SK-N-SH treated with all-trans-retinoic acid at 6 μM for 48 hours (cell line): ENCODE results near the gene TMEM147.

ENCODE experiments used
- ATAC-seq: fragments of 200-7000 bp; cut with Tn5 transposase; 3 replicates; pipeline ENCODE4 v1.9.1; 2020; ENCODE audit warnings: mild to moderate bottlenecking, moderate library complexity
- ARNTL ChIP-seq: fragments of 450-650 bp; formaldehyde crosslinking; IDR thresholded peaks from 2 replicates; pipeline ENCODE4 v1.5.0; 2020; ENCODE audit warnings: low read depth, mild to moderate bottlenecking, moderate library complexity, borderline replicate concordance
- BACH2 ChIP-seq: fragments of 250-450 bp; sonication (Bioruptor Pico); IDR thresholded peaks from 2 replicates; pipeline ENCODE4 v1.9.0; 2021; ENCODE audit warnings: mild to moderate bottlenecking, borderline replicate concordance
- CSDC2 ChIP-seq: fragments of 250-450 bp; sonication (Bioruptor Pico); IDR thresholded peaks from 2 replicates; pipeline ENCODE4 v1.5.0; 2020; ENCODE audit warnings: mild to moderate bottlenecking, moderate library complexity
- ESRRG ChIP-seq: fragments of 250-450 bp; sonication (Bioruptor Pico); IDR thresholded peaks from 2 replicates; pipeline ENCODE4 v1.6.1; 2021; ENCODE audit warnings: mild to moderate bottlenecking
- GLIS3 ChIP-seq: fragments of 250-450 bp; sonication (Bioruptor Pico); IDR thresholded peaks from 2 replicates; pipeline ENCODE4 v1.5.0; 2020; ENCODE audit warnings: mild to moderate bottlenecking, moderate library complexity
- ISL1 ChIP-seq: fragments of 250-450 bp; sonication (Bioruptor Pico); IDR thresholded peaks from 2 replicates; pipeline ENCODE4 v2.1.2; 2022; ENCODE audit warnings: mild to moderate bottlenecking, moderate library complexity
- OSR1 ChIP-seq: fragments of 250-450 bp; sonication (Bioruptor Pico); IDR thresholded peaks from 2 replicates; pipeline ENCODE4 v1.8.0; 2022; ENCODE audit warnings: moderate library complexity, mild to moderate bottlenecking, inconsistent platforms
- PATZ1 ChIP-seq: fragments of 250-450 bp; sonication (Bioruptor Pico); IDR thresholded peaks from 2 replicates; pipeline ENCODE4 v1.8.0; 2020; ENCODE audit warnings: mild to moderate bottlenecking, moderate library complexity, borderline replicate concordance
- POU6F1 ChIP-seq: fragments of 250-450 bp; sonication (Bioruptor Pico); IDR thresholded peaks from 2 replicates; pipeline ENCODE4 v1.8.0; 2021; ENCODE audit warnings: low read depth, mild to moderate bottlenecking, moderate library complexity, borderline replicate concordance
- PPARA ChIP-seq: fragments of 250-450 bp; sonication (Bioruptor Pico); IDR thresholded peaks from 2 replicates; pipeline ENCODE4 v1.5.0; 2020; ENCODE audit warnings: mild to moderate bottlenecking, borderline replicate concordance
- SNAI2 ChIP-seq: fragments of 250-450 bp; sonication (Bioruptor Pico); IDR thresholded peaks from 2 replicates; pipeline ENCODE4 v1.5.0; 2020; ENCODE audit warnings: mild to moderate bottlenecking, moderate library complexity
- TCF4 ChIP-seq: fragments of 250-450 bp; sonication (Bioruptor Pico); IDR thresholded peaks from 2 replicates; pipeline ENCODE4 v1.8.0; 2021; ENCODE audit warnings: mild to moderate bottlenecking, moderate library complexity, borderline replicate concordance
- TOX ChIP-seq: fragments of 250-450 bp; sonication (Bioruptor Pico); IDR thresholded peaks from 2 replicates; pipeline ENCODE4 v1.8.0; 2021; ENCODE audit warnings: mild to moderate bottlenecking, moderate library complexity, borderline replicate concordance
- ZFP3 ChIP-seq: fragments of 250-450 bp; sonication (Bioruptor Pico); IDR thresholded peaks from 2 replicates; pipeline ENCODE4 v1.5.0; 2020; ENCODE audit warnings: mild to moderate bottlenecking, moderate library complexity
- ZFP30 ChIP-seq: fragments of 450-650 bp; formaldehyde crosslinking; IDR thresholded peaks from 2 replicates; pipeline ENCODE4 v1.5.0; 2022; ENCODE audit warnings: mild to moderate bottlenecking, moderate library complexity
- ZNF70 ChIP-seq: fragments of 450-650 bp; formaldehyde crosslinking; IDR thresholded peaks from 2 replicates; pipeline ENCODE4 v1.5.0; 2020; ENCODE audit warnings: mild to moderate bottlenecking, moderate library complexity
- ZNF8 ChIP-seq: fragments of 450-650 bp; formaldehyde crosslinking; IDR thresholded peaks from 2 replicates; pipeline ENCODE4 v1.5.0; 2020; ENCODE audit warnings: mild to moderate bottlenecking, moderate library complexity
- TF ChIP-seq, protein P1 (sequence below): fragments of 250-450 bp; sonication (Bioruptor Pico); IDR thresholded peaks from 2 replicates; pipeline ENCODE4 v1.5.1; 2020; ENCODE audit warnings: low read depth, mild to moderate bottlenecking, moderate library complexity
- TF ChIP-seq, protein P2 (sequence below): fragments of 250-450 bp; sonication (Bioruptor Pico); IDR thresholded peaks from 2 replicates; pipeline ENCODE4 v1.5.0; 2020; ENCODE audit warnings: mild to moderate bottlenecking, moderate library complexity
- TF ChIP-seq, protein P3 (sequence below): fragments of 250-450 bp; sonication (Bioruptor Pico); IDR thresholded peaks from 2 replicates; pipeline ENCODE4 v1.5.1; 2021; ENCODE audit warnings: mild to moderate bottlenecking, moderate library complexity

The TMEM147 gene

GRCh38 chr19:35563207-35563829, 17.9 kb downstream of the TMEM147 start, which contains the start of gene ATP4A (continued):
- no peak for TF ChIP-seq PPARA (CRISPR knock-in tag)
- TF ChIP-seq ZNF70 (CRISPR knock-in tag): no peak
- TF ChIP-seq ZFP30 (CRISPR knock-in tag): no peak
- TF ChIP-seq CSDC2: no peak
- TF ChIP-seq, all 23 proteins: peak for 0

DNA sequence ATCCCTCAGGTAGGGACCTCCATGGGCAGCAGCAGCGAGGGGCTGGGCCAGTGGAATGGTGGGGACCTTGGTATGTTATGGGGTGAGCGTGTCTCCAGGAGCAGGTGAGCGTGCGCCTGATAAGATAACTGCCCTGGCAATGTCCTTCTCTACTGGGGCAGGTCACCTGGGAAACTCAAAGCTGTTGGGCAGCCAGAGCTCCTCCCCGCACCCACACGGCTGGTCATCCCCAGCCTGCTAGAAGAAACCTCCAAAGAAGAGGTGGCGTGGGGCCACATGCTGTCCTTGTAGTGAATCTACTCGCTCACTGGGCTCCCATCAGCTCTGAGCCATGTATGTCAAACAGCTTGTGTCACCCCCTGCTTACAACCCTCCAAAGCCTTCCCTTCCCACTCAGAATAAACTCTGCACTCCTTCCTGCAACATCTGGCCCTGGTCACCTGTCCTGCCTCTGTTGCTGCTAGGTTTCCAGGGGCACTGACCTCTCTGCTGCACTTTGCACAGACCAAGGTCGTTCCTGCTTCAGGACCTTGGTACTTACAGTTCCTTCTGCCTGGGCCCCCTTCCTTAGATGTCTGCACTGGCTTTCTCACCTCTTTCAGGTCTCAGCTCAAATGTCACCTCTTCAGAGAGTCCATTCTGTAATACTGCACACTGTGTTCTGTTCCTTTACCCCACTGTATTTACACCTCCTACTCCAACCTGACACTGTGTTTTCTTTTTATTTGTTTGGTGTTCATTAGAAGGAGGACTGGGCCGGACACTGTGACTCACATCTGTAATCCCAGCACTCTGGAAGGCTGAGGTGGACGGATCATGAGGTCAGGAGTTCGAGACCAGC, 19.8 kb downstream of the TMEM147 start:
- ATAC-seq: no peak
- TF ChIP-seq SNAI2 (CRISPR knock-in tag): no peak
- no peak for TF ChIP-seq ISL1 (CRISPR knock-in tag)
- TF ChIP-seq OSR1 (CRISPR knock-in tag): no peak
- no peak for TF ChIP-seq ZFP3 (CRISPR knock-in tag)
- no peak for TF ChIP-seq TOX
- TF ChIP-seq ZNF8 (CRISPR knock-in tag): no peak
- TF ChIP-seq PPARA (CRISPR knock-in tag): no peak
- TF ChIP-seq ZNF70 (CRISPR knock-in tag): no peak
- TF ChIP-seq, protein P1, sequence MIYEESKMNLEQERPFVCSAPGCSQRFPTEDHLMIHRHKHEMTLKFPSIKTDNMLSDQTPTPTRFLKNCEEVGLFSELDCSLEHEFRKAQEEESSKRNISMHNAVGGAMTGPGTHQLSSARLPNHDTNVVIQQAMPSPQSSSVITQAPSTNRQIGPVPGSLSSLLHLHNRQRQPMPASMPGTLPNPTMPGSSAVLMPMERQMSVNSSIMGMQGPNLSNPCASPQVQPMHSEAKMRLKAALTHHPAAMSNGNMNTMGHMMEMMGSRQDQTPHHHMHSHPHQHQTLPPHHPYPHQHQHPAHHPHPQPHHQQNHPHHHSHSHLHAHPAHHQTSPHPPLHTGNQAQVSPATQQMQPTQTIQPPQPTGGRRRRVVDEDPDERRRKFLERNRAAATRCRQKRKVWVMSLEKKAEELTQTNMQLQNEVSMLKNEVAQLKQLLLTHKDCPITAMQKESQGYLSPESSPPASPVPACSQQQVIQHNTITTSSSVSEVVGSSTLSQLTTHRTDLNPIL (CRISPR knock-in tag): no peak
- TF ChIP-seq POU6F1 (CRISPR knock-in tag): no peak
- no peak for TF ChIP-seq BACH2
- TF ChIP-seq, protein P2, sequence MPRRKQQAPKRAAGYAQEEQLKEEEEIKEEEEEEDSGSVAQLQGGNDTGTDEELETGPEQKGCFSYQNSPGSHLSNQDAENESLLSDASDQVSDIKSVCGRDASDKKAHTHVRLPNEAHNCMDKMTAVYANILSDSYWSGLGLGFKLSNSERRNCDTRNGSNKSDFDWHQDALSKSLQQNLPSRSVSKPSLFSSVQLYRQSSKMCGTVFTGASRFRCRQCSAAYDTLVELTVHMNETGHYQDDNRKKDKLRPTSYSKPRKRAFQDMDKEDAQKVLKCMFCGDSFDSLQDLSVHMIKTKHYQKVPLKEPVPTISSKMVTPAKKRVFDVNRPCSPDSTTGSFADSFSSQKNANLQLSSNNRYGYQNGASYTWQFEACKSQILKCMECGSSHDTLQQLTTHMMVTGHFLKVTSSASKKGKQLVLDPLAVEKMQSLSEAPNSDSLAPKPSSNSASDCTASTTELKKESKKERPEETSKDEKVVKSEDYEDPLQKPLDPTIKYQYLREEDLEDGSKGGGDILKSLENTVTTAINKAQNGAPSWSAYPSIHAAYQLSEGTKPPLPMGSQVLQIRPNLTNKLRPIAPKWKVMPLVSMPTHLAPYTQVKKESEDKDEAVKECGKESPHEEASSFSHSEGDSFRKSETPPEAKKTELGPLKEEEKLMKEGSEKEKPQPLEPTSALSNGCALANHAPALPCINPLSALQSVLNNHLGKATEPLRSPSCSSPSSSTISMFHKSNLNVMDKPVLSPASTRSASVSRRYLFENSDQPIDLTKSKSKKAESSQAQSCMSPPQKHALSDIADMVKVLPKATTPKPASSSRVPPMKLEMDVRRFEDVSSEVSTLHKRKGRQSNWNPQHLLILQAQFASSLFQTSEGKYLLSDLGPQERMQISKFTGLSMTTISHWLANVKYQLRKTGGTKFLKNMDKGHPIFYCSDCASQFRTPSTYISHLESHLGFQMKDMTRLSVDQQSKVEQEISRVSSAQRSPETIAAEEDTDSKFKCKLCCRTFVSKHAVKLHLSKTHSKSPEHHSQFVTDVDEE (CRISPR knock-in tag): no peak
- no peak for TF ChIP-seq TCF4
- TF ChIP-seq, protein P3, sequence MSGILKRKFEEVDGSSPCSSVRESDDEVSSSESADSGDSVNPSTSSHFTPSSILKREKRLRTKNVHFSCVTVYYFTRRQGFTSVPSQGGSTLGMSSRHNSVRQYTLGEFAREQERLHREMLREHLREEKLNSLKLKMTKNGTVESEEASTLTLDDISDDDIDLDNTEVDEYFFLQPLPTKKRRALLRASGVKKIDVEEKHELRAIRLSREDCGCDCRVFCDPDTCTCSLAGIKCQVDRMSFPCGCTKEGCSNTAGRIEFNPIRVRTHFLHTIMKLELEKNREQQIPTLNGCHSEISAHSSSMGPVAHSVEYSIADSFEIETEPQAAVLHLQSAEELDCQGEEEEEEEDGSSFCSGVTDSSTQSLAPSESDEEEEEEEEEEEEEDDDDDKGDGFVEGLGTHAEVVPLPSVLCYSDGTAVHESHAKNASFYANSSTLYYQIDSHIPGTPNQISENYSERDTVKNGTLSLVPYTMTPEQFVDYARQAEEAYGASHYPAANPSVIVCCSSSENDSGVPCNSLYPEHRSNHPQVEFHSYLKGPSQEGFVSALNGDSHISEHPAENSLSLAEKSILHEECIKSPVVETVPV (CRISPR knock-in tag): no peak
- TF ChIP-seq ESRRG (CRISPR knock-in tag): no peak
- TF ChIP-seq CSDC2: no peak
- TF ChIP-seq, all 23 proteins: peak for 0

DNA sequence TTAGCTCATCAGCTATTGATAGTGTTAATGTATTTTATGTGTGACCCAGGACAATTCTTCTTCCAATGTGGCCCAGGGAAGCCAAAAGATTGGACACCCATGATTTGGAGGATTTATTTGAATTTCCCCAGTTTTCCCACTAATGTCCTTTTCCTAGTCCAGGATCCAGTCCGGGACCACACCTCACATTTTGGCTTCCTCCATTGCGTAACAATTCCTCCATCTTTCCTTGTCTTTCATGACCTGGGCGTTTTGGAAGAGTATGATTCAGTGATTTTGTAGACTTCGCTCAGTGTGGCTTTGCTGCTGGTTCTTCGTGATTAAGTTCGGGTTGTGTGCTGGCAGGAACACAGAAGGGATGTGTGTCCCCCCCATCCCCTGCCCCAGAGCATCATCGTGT, 21.3 kb downstream of the TMEM147 start:
- ATAC-seq: no peak
- TF ChIP-seq PPARA (CRISPR knock-in tag): no peak
- TF ChIP-seq ZNF8 (CRISPR knock-in tag): no peak
- no peak for TF ChIP-seq ARNTL
- no peak for TF ChIP-seq BACH2
- TF ChIP-seq ZFP30 (CRISPR knock-in tag): no peak
- TF ChIP-seq ZNF70 (CRISPR knock-in tag): no peak
- TF ChIP-seq, protein P3 (CRISPR knock-in tag): no peak
- no peak for TF ChIP-seq ESRRG (CRISPR knock-in tag)
- TF ChIP-seq OSR1 (CRISPR knock-in tag): no peak
- no peak for TF ChIP-seq GLIS3
- TF ChIP-seq ZFP3 (CRISPR knock-in tag): no peak
- no peak for TF ChIP-seq TOX
- no peak for TF ChIP-seq POU6F1 (CRISPR knock-in tag)
- TF ChIP-seq ISL1 (CRISPR knock-in tag): no peak
- no peak for TF ChIP-seq PATZ1 (CRISPR knock-in tag)
- no peak for TF ChIP-seq CSDC2
